SU-DHL-6 (cell line): Measurements from ENCODE around the gene FNDC7.

Source experiments
- CTCF ChIP-seq: fragments of 200-600 bp; sonication (generic); IDR thresholded peaks from one replicate; pipeline ENCODE4 v1.5.1; 2017; ENCODE audit warnings: antibody characterized with exemption, mild to moderate bottlenecking, low read length, moderate library complexity; ENCODE audit not compliant: insufficient read depth, poor library complexity, severe bottlenecking
- EZH2phosphoT487 ChIP-seq: fragments of 200-600 bp; sonication (generic), shearing (Covaris generic); conservative IDR thresholded peaks from 2 replicates; pipeline ENCODE4 v1.6.1; 2018; ENCODE audit warnings: mild to moderate bottlenecking, antibody characterized with exemption, low read length, moderate library complexity, mixed read lengths

- TF ChIP-seq CTCF (peak; percentile 34), EZH2phosphoT487 (no peak)
Observed at GRCh38 chr1:108692724-108693655, 19.7 kb upstream of the FNDC7 start.
